ENCODE measurements around the gene A3GALT2. TPM values are rescaled to one million over a fixed set of nuclear protein-coding genes. Genes with fewer than 3 reads are reported as not detected.

Gene A3GALT2
- total and polyA plus RNA-seq, 2 donors: not detected

DNA sequence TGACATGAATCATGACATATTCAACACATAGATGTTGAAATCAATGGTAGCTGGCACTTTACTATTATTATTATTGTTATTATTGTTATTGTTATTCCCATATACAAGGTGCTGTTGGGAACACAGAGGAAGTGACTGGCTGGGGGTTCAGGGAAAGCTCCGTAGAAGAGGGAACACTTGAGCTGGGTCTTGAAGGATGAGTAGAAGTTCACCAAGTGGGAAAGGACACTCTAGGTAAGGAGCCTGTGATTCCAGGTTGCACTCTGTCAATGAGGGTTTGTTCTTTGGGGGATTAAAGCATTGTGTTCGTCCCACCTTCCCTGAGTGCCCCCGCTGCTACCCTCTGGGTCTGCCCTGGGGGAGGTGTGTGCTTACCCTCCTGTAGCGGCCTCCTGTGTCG is 50.5 kb downstream of the A3GALT2 start:
- WGBS: 92% methylated on average over 5 of the region's 5 CpGs
- H3K4me1 ChIP-seq (ENCODE audit: insufficient read depth): no peaks in the 10 kb centered on the region
- no peak overlapping the region for H3K4me3 ChIP-seq (ENCODE audit: low read depth, low read length)
- H3K27ac ChIP-seq (ENCODE audit: low read depth): no peak overlapping the region
- DNase-seq (ENCODE audit: extremely low spot score): no peak
- no peaks in the 10 kb centered on the region for H3K36me3 ChIP-seq (ENCODE audit: insufficient read depth)

- no peak for DNase-seq (ENCODE audit: extremely low spot score)
- no peak overlapping the region for H3K4me3 ChIP-seq (ENCODE audit: low read depth, low read length)
- H3K4me1 ChIP-seq (ENCODE audit: insufficient read depth): no peaks in the 10 kb centered on the region
- H3K27ac ChIP-seq (ENCODE audit: low read depth): no peak overlapping the region
- WGBS: 70% methylated on average over 5 of the region's 5 CpGs
- H3K36me3 ChIP-seq (ENCODE audit: insufficient read depth): no peaks in the 10 kb centered on the region
These were observed 51.3 kb downstream of the A3GALT2 start for GRCh38 chr1:33269621-33270020.

DNA sequence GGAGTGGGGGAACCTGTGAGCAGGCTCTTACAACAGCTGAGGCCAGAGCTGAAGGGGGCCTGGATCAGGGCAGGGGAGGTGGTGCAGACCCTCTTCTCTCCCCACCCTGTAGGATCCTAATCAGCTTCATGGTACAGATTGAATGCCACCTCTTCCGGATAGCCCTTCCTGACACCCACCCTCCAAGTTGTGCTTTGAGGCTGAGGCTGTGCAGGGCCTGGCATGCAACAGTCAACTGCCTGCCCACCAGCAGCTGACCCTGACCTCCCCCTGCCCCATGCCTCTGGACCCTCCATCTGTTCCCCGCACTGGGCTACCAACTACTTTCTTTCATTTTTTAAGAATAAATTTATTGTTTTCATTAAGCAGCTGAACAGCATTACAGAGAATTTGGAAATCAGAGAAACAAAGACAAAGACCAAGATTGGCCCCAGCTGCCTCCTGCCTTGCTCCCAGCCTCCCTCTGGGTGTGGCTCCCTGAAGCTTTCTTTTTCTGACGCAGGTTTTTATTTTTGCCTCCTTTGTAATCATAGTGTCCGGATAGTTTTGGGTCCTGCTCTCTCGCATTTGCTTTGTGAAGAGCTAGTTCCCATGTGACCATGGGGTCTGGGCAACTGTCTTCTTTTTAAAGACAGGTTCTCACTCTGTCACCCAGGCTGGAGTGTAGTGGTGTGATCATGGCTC is 51.8 kb downstream of the A3GALT2 start:
- Histone ChIP-seq H3K27ac (ENCODE audit: low read depth) (peak overlapping the region; percentile 47), H3K4me1 (ENCODE audit: insufficient read depth) (no peaks in the 10 kb centered on the region), H3K4me3 (ENCODE audit: low read depth, low read length) (no peak overlapping the region), H3K36me3 (ENCODE audit: insufficient read depth) (no peaks in the 10 kb centered on the region)
- WGBS: 44% methylated on average over 5 of the region's 5 CpGs
- no peak for DNase-seq (ENCODE audit: extremely low spot score)

DNA sequence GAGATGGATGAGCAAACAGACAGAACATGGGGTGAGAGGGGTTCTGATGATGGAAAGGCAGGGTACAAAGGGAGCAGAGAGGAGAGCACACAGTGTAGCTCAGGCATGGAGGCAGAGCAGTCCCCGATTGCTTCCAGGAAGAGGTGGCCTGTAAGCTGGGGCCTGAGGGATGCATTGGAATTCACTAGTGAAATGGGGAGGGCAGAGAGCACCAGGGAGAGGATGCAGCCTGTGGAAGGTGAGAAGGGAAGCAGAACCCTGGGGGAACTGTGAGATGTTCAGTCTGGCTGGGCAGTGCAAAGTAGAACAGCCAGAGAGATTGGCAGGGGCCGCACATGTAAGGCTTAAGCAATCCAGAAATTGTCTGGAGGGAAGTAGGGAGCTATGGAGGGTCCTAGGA is 52.4 kb downstream of the A3GALT2 start:
- no peaks in the 10 kb centered on the region for H3K36me3 ChIP-seq (ENCODE audit: insufficient read depth)
- H3K4me3 ChIP-seq (ENCODE audit: low read depth, low read length): no peak overlapping the region
- peak overlapping the region; percentile 47 for H3K27ac ChIP-seq (ENCODE audit: low read depth)
- H3K4me1 ChIP-seq (ENCODE audit: insufficient read depth): no peaks in the 10 kb centered on the region
- 72% methylated on average over 2 of the region's 2 CpGs for WGBS
- DNase-seq (ENCODE audit: extremely low spot score): no peak

- H3K27ac ChIP-seq (ENCODE audit: low read depth): no peak overlapping the region
- H3K36me3 ChIP-seq (ENCODE audit: insufficient read depth): no peaks in the 10 kb centered on the region
- WGBS: 83% methylated on average over 5 of the region's 5 CpGs
- no peak for DNase-seq (ENCODE audit: extremely low spot score)
- no peaks in the 10 kb centered on the region for H3K4me1 ChIP-seq (ENCODE audit: insufficient read depth)
- H3K4me3 ChIP-seq (ENCODE audit: low read depth, low read length): no peak overlapping the region
These were observed 53.3 kb downstream of the A3GALT2 start for GRCh38 chr1:33267468-33268205.

- Histone ChIP-seq H3K4me3 (ENCODE audit: low read depth, low read length) (no peak overlapping the region), H3K36me3 (ENCODE audit: insufficient read depth) (no peaks in the 10 kb centered on the region), H3K4me1 (ENCODE audit: insufficient read depth) (no peaks in the 10 kb centered on the region), H3K27ac (ENCODE audit: low read depth) (no peak overlapping the region)
- 90% methylated on average over 6 of the region's 6 CpGs for WGBS
- DNase-seq (ENCODE audit: extremely low spot score): no peak
These were observed 54.1 kb downstream of the A3GALT2 start for GRCh38 chr1:33266766-33267165.

DNA sequence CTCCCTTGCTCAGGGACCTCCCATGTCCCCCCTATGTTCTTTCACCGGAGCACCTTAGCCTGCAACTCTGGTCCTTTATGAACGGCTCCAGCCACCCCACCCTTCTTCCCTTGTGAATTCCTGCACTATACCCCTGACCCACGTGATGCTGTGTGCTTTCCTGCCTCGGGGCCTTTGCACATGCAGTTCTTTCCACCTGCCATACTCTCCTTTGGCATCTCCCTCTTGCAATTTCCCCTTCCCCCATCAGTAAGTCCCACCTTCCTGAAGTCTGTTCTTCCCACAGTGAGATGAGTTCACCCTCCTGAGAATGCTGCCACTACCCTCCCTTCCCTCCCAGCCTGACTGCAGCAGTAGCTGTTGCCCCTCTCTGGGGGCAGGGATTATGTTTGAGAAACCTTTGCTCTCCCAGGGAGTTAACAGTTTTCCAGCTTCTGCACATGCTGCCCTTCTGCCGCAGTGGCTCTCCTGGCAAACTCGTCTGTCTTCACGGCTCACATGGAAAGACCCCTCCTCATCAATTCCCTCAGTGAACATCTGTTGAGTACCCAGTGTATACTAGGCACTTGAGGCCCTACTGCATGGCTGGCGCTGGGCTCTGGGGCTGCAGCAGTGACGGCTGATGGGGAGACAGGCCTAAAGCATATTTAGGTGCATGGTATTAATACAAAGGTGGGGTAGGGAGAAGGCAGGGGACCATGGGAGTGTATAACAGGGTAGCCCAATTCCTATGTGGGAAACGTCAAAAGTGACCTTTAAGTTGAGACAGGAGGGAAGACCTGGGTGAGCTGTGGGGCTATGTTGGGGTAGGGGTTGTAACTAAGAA is 54.9 kb downstream of the A3GALT2 start:
- no peak for DNase-seq (ENCODE audit: extremely low spot score)
- 85% methylated on average over 10 of the region's 10 CpGs for WGBS
- Histone ChIP-seq H3K4me1 (ENCODE audit: insufficient read depth) (no peaks in the 10 kb centered on the region), H3K27ac (ENCODE audit: low read depth) (no peak overlapping the region), H3K4me3 (ENCODE audit: low read depth, low read length) (no peak overlapping the region), H3K36me3 (ENCODE audit: insufficient read depth) (no peaks in the 10 kb centered on the region)

DNA sequence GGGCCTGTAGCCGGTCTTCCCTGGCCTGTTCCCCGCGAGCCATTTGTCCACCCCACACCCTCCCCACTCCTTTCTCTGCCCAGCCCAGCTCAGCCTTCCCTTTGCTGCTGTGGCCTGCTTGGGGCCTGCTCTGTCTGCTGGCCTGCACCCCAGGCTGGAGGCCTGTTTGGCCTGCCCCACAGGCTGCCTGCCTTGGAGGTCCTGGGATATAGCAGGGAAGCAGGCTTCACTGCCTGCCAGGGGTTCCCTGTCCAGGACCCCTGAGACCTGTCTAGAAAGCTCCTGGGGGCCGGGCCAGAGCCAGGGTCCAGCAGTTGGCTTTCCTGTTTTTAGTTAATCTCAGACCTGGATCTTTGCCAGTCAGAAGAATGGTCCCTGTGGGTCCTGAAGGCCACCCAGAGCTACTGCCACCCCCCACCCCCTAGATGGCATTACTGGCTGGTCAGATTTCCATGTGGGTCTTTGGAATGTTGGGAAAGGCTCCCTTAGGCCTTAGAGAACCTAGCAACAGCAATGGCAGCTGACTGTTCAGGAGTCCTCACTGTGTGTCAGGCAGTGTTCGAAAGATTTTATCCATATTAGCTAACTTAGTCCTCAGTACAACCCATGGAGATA is 56.9 kb downstream of the A3GALT2 start:
- H3K4me3 ChIP-seq (ENCODE audit: low read depth, low read length): no peak overlapping the region
- H3K27ac ChIP-seq (ENCODE audit: low read depth): no peak overlapping the region
- WGBS: 76% methylated on average over 5 of the region's 5 CpGs
- no peaks in the 10 kb centered on the region for H3K36me3 ChIP-seq (ENCODE audit: insufficient read depth)
- DNase-seq (ENCODE audit: extremely low spot score): no peak
- H3K4me1 ChIP-seq (ENCODE audit: insufficient read depth): peaks cover 1% of the 10 kb centered on the region

DNA sequence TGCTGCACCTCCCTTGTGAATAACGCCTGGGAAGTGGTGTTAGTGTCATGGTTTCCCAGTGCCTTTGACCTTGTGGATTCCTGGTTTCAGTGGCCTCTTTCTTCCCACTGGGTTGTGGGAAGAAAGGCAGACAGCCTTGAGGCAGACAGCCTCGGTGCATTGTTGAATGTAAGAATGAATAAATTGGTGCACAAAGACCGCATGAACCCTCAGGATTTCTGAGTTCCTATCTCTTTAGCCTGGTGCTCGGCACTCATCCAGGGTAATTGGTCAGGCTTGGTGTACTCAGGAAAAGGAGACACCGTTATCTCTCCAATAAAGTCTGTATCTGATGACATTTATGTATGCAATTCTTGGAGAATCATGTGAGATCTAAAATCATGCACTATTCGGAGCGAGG is 59.6 kb downstream of the A3GALT2 start:
- no peak for DNase-seq (ENCODE audit: extremely low spot score)
- Histone ChIP-seq H3K27ac (ENCODE audit: low read depth) (no peak overlapping the region), H3K4me1 (ENCODE audit: insufficient read depth) (peaks cover 1% of the 10 kb centered on the region), H3K4me3 (ENCODE audit: low read depth, low read length) (no peak overlapping the region), H3K36me3 (ENCODE audit: insufficient read depth) (no peaks in the 10 kb centered on the region)
- 22% methylated on average over 7 of the region's 7 CpGs for WGBS

- WGBS: 74% methylated on average over 5 of the region's 5 CpGs
- peaks cover 1% of the 10 kb centered on the region for H3K4me1 ChIP-seq (ENCODE audit: insufficient read depth)
- DNase-seq (ENCODE audit: extremely low spot score): no peak
- H3K36me3 ChIP-seq (ENCODE audit: insufficient read depth): no peaks in the 10 kb centered on the region
- H3K4me3 ChIP-seq (ENCODE audit: low read depth, low read length): no peak overlapping the region
- no peak overlapping the region for H3K27ac ChIP-seq (ENCODE audit: low read depth)
These were observed 60.5 kb downstream of the A3GALT2 start for GRCh38 chr1:33260439-33260838.

DNA sequence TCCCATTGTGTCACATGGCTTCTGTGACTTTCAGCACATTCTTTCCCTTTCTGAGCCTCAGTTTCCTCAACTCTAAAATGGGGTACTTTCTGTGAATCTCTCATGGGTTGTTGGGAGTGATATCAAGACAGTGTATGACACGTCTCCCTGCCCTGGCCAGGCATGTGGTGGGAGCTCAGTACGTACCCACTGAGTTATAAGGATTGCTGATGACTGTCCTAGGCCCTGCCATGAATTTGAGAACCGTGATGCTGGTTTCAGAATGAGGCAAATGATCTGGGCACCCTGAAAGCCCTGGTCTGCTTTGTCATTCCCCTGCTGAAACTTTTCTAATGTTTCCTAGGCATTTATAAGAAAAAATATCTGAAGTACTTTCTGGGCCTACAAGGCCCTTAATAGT is 61.0 kb downstream of the A3GALT2 start:
- WGBS: 86% methylated on average over 3 of the region's 3 CpGs
- Histone ChIP-seq H3K27ac (ENCODE audit: low read depth) (no peak overlapping the region), H3K4me3 (ENCODE audit: low read depth, low read length) (no peak overlapping the region), H3K4me1 (ENCODE audit: insufficient read depth) (peaks cover 1% of the 10 kb centered on the region), H3K36me3 (ENCODE audit: insufficient read depth) (no peaks in the 10 kb centered on the region)
- DNase-seq (ENCODE audit: extremely low spot score): no peak

- no peak for DNase-seq (ENCODE audit: extremely low spot score)
- Histone ChIP-seq H3K4me3 (ENCODE audit: low read depth, low read length) (no peak overlapping the region), H3K4me1 (ENCODE audit: insufficient read depth) (peaks cover 1% of the 10 kb centered on the region), H3K27ac (ENCODE audit: low read depth) (no peak overlapping the region), H3K36me3 (ENCODE audit: insufficient read depth) (no peaks in the 10 kb centered on the region)
- WGBS: 81% methylated on average over 2 of the region's 2 CpGs
These were observed 62.1 kb downstream of the A3GALT2 start for GRCh38 chr1:33258788-33259274.

Data from urinary bladder (tissue), 4 donors.